Choroid plexus epithelial cell (primary cell): ENCODE data around the gene NOP16.

Source experiments
- DNase-seq: peaks from one replicate; pipeline ENCODE4 v3.0.0-alpha.2; 2010; ENCODE audit warnings: low read depth
- H3K4me3 ChIP-seq: 2 replicates; pipeline ENCODE4 v1.5.1; 2011; ENCODE audit warnings: low read depth, mild to moderate bottlenecking, control low read depth, low read length, moderate library complexity
- CTCF ChIP-seq: conservative IDR thresholded peaks from 2 replicates; pipeline ENCODE4 v1.5.1; 2011; ENCODE audit warnings: low read depth, mild to moderate bottlenecking, control low read depth, inconsistent platforms, low read length, moderate library complexity

Gene NOP16

GRCh38 chr5:176342766-176343458, 45.5 kb downstream of the NOP16 start:
- DNase-seq = no peak
- H3K4me3 ChIP-seq = no peak overlapping the region
- no peak for TF ChIP-seq CTCF

GRCh38 chr5:176342158-176342483, 46.3 kb downstream of the NOP16 start:
- TF ChIP-seq CTCF = no peak
- DNase-seq = no peak
- no peak overlapping the region for H3K4me3 ChIP-seq

GRCh38 chr5:176341325-176342157, 46.9 kb downstream of the NOP16 start:
- H3K4me3 ChIP-seq = no peak overlapping the region
- TF ChIP-seq CTCF = no peak
- DNase-seq = no peak

- no peak for DNase-seq
- H3K4me3 ChIP-seq = no peak overlapping the region
- TF ChIP-seq CTCF = no peak
Measured at GRCh38 chr5:176339304-176339703, 49.1 kb downstream of the NOP16 start.

GRCh38 chr5:176337913-176338312, 50.5 kb downstream of the NOP16 start:
- H3K4me3 ChIP-seq = no peak overlapping the region
- no peak for TF ChIP-seq CTCF
- peak; percentile 32 for DNase-seq

- TF ChIP-seq CTCF = no peak
- no peak for DNase-seq
- H3K4me3 ChIP-seq = no peak overlapping the region
Measured at GRCh38 chr5:176334031-176334770, 54.2 kb downstream of the NOP16 start.
